HS-27A (cell line): ENCODE measurements around the gene MARCHF3.
"Not testable (repeated sequence)": the region's sequence is repeated elsewhere in the genome, so short reads cannot be mapped to it uniquely, and the experiment has no call there.

Experiments
- DNase-seq: peaks from one replicate; pipeline ENCODE4 v3.0.0-alpha.2; 2012; ENCODE audit warnings: low read depth, missing footprints

Gene MARCHF3

DNA sequence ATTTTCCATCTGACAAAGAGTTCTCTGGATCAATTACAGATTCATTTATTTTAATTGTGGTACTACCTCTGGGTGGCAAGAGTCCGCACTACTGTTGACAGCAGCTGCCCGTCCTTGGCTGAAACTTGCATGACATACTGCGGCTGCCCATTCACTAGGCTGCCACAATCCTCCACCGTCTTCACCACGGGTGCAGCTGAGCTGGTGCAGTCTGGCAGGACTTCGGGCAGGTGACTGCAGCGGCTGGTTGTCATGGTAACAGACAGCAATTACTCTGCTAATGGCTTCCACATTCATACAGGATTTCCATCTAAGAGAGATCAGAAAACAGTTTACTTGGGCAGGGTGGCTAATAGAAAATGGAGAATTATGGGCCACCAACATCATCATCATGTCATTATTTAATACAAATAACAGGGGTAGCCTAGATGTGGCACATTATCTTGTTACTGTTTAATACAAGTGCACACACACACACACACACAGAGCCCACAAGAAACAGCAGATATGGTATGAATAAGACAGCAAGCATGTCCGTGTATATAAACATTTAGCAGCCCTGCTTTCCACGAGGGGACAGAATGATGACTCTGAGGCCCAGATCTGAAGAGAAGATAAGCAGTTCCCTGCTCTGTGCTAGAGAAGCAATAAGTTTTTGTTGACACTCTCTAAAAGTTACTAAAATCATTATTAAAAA lies 112.3 kb downstream of the MARCHF3 start:
- DNase-seq: no peak

DNA sequence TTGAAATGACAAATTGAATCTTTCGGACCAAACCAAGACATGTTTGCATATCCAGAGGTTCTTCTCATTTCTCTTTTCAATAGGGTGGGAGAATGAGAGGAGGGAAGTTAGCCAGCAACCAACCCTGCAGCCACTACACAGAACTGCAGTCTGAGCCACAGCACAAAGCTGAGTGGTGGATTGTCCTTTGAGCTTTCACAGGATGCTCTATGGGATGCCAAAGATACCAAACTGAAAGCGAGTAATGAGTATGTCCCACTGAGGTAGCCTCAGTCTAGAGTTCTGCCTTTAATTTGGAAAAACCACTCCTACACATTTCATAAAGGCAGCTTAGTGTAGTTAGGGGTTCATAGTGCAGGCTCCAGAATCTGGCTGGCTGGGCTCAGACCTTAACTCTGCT lies 114.9 kb downstream of the MARCHF3 start:
- no peak for DNase-seq

DNA sequence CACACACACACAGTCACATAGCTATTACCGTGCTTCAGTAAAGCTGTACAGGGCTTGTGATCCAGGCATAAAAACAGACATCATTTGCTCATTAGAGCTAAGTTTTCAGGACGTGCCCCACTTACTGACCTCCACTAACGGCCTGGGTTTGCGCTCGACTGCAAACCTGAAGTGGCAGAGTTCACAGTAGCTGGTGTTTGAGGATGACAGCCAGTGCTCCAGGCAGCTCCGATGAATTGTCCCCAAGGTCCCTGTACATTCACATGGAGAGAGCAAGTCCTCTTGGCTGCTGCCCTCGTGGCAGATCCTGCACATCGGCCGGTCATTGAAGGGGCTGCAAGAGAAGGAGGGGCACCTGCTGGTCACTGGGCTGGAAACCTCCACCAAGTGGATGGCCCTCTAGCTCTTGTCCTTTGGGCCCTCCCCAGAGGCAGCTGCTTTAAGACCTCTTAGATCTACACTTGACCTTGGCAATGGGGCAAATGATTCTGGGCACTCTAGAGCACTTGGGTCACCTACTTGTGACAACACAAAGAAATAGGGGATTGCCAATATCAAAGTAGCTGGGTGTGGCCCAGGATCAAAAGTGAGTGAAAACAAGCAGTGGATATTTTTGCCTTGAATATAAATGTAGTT lies 115.4 kb downstream of the MARCHF3 start:
- DNase-seq: no peak

DNA sequence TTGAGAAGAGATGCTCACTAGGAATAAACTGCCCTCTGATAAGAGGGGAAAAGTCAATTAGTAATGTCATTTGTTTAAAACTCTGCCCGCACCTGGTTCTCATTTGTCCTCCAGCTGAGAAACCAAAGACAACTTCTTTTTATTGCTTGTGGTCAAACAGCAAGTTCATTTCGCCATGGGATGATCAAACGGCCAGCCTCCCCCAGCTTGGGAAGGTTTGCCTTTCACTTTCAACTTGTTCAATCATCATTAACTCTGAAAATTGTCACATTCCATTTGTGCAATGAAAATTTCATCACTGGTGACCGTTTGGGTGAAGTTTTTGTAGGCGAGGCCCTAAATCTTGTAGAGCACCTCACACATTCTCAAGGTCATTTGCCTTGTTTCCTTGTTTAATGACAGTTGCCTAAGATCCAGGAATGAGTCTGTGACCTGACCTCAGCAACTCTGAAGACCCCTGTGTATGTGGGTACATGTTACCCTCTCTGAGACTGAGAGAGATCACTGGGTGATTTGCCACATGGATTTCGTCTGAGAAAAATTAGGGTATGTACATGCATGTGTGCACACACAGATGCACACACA lies 117.7 kb downstream of the MARCHF3 start:
- no peak for DNase-seq

DNA sequence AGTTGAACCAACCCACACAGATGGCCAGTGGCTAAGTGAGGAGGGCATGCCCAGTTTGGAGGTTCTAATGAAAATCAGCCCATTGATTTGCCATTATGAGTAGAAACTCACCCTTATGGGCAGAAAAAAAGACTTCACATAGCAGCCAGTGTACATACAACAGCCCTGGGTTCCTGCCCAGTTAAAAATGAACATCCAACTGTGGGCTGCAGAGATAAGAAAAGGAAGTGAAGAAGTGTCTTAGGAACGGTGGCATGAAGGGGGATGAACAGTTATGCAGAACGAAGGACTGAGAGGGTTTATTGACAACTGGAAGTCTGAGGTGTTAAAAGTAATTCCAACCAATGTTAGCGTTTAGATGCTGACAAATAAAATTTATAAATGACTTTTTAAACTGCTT lies 118.4 kb downstream of the MARCHF3 start:
- DNase-seq: no peak

DNA sequence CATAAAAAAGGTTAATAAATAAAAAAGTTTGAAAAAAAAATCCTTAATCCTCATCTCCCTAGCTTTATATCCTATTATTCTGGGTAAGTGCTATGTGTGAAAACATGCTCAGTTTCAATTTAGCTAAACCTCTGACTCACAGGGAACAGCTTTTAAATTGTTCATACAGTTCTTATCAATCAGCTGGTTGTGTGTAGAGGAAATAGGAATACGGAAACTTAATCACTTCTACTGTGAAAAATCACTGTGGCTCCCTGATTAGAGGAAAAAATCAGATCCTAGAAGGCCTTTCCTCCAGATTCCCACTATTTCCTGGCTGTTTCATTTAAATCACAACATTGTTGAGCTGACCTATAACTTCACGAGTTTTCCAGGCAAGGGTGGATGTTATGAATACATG lies 120.5 kb downstream of the MARCHF3 start:
- DNase-seq: no peak

DNA sequence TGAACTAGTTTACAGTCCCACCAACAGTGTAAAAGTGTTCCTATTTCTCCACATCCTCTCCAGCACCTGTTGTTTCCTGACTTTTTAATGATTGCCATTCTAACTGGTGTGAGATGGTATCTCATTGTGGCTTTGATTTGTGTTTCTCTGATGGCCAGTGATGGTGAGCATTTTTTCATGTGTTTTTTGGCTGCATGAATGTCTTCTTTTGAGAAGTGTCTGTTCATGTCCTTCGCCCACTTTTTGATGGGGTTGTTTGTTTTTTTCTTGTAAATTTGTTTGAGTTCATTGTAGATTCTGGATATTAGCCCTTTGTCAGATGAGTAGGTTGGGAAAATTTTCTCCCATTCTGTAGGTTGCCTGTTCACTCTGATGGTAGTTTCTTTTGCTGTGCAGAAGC lies 126.0 kb downstream of the MARCHF3 start:
- not testable (repeated sequence) for DNase-seq

DNA sequence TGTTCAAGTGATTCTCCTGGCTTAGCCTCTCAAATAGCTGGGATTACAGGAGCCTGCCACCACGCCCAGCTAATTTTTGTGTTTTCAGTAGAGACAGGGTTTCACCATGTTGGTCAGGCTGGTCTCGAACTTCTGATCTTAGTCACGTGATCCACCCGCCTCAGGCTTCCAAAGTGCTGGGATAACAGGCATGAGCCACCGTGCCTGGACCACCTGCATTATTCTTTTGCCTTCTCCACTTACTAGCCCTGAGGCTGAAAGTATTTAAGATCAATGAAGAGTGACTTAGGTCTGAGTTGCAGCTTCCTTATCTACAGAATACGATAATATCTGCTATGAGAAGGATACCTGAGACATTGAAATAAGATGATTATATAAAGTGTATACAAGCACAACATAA lies 129.6 kb downstream of the MARCHF3 start:
- DNase-seq: no peak

DNA sequence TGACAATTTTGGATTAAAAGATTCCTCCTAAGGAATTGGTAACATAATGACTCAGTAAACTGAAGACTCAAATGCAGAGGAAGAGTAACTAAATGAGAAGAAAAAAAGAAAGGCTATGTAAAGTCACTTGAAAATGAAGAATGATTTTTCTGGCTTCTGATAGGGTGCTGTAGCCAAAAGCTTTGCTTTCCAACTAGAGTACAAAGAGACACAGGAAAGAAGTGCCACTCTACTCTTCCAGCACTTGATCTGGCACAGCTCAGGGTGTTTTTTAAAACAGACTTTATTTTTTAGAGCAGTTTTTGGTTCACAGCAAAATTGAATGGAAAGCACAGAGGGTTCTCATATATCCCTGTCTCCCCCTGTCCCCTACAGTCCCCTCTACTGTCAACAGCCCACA lies 130.9 kb downstream of the MARCHF3 start:
- DNase-seq: no peak

DNA sequence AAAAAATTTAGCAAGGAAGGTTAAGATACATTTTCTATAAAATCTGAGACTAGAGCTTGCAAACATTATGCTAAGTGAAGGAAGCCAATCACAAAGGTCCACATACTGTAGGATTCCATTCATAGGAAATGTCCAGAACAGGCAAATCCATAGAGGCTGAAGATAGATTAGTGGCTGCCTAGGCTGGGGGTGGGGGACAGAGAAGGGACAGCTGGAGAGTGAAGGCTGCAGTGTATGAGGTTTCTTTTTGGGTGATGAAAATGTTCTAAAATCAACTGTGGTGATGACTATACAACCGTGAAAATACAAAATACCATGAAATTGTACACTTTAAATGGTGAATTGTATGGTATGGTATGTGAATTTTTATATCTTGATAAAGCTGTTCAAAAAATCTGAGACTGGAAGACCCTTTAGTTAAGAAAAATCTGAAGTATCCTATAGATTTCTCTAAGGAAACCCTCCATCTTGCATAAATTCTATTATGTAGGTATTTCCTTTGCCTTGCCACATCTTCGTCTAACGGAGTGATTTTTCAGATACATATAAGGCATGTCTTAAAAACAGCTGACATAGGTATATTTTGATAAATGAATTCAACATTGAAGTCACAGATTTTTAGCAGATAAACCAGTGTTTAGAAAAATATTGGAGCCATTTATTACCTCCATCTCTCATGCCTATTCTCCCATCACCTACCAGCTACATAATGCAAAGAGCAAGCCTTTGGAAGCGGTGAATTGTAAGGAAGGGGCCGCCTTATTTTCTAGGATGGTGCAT lies 132.3 kb downstream of the MARCHF3 start:
- no peak for DNase-seq

DNA sequence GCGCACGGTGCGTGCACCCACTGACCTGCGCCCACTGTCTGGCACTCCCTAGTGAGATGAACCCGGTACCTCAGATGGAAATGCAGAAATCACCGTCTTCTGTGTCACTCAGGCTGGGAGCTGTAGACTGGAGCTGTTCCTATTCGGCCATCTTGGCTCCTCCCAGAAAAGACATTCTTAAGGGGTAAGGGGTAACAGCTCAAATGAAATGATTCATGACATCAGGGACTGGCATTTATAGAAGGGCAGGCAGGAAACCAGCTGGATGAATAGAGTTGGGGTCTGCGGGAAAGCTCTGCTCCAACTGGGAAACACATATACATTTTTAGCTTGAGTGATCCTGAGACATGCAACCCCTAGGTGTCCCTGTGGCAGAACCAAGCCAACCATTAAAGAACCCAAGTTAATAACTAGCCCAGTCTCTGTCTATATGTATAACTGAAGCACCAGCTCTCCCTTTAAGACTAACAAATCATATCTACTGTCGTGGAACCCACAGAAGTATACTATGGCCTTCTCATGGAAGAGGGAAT lies 134.1 kb downstream of the MARCHF3 start:
- DNase-seq: no peak

DNA sequence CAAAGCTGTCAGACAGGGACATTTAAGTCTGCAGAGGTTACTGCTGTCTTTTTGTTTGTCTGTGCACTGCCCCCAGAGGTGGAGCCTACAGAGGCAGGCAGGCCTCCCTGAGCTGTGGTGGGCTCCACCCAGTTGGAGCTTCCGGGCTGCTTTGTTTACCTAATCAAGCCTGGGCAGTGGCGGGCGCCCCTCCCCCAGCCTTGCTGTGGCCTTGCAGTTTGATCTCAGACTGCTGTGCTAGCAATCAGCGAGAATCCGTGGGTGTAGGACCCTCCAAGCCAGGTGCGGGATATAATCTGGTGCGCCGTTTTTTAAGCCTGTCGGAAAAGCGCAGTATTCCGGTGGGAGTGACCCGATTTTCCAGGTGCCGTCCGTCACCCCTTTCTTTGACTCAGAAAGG lies 134.6 kb downstream of the MARCHF3 start:
- DNase-seq: not testable (repeated sequence)

DNA sequence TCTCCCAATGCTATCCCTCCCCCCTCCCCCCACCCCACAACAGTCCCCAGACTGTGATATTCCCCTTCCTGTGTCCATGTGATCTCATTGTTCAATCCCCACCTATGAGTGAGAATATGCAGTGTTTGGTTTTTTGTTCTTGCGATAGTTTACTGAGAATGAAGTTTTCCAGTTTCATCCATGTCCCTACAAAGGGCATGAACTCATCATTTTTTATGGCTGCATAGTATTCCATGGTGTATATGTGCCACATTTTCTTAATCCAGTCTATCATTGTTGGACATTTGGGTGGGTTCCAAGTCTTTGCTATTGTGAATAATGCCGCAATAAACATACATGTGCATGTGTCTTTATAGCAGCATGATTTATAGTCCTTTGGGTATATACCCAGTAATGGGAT lies 139.9 kb downstream of the MARCHF3 start:
- not testable (repeated sequence) for DNase-seq

DNA sequence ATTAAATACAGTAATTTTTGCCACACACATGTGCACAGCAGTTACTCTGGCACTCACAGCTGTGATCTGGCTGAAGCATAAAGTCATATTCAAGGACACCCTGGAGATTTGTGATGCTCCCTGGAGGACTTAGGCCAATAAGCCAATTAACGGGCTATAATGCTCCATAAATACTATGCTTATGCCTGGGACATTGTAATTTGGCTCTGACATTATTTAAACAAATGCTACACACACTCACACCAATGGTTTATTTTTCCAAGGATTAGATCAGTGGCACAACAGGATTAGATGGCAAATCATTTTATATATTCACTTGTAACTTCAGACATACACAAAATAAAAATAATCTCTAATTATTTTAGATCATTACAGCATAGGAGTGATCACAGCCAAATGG lies 142.2 kb downstream of the MARCHF3 start:
- no peak for DNase-seq

DNA sequence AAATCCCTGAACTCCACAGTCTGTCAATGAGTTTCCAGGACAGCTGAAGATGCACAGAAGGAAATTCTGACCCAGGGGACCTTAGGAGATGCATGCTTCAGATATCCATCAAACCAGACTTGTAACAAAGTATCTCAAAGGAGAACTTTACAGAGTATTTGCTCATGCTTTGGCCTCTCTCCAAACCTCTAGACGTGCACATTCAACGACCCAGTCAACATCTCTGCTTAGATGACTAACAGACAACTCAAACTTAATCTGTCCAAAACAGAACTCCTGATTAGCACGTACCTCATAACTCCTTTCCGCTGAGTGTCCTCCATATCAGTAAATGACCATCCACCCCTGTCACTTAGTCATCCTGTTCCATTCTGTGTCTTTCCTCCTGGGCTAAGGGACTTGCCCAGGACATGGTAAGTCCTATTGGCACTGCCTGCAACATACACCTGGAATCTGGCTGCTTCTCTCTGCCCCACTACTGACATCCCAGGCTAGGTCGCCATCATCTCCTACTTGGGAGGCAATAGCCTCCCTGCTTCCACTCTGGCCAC lies 146.0 kb downstream of the MARCHF3 start:
- DNase-seq: peak; percentile 51

DNA sequence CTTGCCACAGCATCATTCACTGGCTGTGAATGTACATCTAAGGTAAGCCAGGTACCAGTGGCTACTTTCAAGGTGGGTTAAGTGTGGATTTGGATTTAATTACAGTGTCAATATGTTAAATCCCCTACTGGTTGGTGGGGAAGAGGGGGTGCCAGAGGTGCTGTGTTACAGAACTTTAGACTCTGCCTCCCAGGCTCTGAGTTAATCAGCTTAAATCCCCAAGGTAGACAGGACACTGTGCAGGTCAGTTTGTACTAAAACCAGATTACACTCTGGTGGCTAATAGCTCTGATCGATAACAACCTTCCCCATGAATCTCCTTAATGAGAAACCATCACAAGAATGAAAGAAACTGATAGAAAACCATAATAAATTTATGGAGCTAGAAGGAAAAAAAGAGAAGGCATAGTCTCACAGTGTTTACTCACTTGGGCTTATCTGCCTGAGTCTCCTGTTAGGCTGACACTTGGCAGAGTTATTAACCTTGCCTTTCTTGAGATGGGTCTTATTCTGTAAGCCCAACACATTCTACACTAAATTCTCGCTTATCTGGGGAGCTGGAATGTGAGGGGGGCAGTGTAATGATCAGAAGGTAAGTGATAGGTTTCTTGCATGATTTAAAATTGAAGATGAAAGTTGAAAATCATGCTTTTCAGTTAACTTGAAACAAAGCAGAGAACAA lies 146.7 kb downstream of the MARCHF3 start:
- no peak for DNase-seq

DNA sequence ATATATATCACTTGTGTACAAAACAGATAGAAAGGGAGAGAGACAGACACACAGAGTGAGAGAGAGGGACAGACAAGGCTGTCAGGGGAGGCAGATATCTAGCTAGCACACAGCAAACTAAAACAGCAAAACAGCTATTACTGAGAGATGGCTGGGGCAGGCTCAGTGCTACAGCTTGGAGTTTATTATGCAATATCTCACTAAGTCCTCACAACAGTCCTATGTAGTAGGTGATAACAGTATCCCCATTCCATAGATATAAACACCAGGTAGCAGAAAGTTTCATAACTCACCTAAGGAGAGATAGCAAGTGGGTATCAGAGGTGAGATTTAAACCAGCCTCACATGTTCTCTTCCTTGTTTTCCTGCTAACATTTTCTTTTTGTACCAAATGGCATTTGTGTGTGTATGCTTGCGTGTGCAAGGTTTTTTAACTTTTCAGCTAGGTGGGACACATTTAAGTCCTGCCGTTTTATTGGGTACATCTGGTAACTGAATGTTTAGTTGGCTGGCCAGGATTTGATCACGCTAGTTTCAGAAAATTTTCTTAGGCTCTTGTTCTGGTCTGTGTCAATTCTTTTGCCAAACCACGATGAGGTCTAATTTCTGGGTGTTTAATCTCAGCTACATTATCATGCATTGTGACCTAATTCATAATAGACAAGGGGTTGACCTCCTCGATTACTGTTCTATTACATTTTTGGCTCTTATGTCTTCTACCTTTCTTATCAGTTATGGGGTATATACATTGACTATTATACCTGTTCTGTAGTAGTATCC lies 148.3 kb downstream of the MARCHF3 start:
- DNase-seq: no peak

DNA sequence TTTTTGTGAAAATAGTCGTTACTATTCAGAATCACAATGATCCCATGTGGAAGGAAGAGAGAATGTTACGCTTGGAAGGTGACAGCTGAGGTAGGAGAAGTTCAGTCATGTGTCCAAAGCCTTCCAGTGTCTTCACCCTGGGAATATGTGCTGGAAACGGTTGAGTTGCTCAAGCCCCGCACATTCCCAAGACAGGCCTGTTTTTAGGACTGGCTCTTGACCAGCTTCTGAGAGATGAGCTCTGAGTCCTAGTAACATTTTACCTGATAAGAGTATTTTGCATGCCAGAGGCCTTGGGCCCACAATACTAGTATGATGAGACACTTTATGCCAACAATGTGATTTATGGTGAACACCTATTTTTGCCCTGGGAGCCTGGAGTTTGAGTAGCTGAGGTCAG lies 151.7 kb downstream of the MARCHF3 start:
- DNase-seq: no peak

DNA sequence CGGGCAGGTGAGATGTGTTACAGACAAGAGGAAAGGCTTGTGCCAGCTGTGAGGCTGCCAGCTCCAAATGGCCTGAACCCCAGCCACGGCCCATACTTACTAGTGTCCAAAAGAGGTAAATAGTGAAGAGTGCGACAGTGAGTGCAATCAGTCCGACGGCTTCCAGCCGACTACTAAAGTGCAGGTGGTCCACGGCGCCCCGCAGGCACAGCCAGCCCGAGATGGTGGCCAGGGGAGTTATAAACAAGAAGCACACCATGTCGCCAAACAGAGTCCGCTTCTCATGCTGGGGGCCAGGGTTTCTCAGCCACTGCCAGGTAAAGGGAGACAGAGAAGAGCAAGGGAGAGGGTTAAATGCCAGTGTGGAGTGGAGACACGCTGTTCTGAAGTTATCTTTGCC lies 152.3 kb downstream of the MARCHF3 start:
- DNase-seq: no peak

DNA sequence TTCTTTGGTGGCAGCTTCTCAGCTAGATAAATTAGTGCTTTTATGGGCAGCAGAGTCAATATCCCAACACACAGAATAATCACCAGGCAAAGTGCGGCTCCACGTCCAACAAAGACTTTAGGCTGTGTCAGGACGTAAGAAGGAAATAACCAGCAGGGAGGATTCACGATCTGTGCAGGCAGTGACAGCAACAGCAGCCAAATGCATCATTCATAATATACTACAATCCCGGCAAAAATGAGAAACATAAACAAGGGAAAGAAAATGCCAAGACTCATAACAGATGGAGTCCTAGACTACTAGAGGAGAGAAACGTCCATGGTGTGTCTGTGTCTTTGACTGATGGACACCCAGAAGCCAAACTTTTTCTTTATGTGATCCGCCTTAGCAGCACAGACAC lies 152.8 kb downstream of the MARCHF3 start:
- no peak for DNase-seq

DNA sequence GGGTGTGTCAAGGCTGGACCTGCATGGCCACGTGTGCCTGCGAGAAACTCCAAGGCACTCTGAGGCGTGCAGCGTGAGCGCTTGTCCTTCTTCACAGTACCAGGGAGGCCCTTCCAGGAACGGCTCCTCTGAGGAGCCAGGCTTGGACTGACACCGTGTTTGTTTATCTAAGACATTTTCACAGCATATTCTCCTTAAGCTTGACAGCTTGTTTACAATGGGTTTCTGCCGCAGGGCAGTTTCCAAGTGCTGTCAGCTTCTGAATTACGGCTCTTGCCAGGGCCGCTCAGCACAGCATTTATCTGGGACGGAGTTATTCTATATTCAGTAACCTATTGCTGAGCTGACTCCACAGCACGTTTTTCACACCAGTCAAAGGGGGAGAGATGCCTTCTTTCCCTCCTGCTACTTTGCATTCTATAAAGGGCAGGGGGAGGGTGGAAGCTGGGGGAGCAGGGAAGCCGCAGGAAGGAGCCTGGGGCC lies 155.0 kb downstream of the MARCHF3 start:
- DNase-seq: no peak
